Midbrain (tissue), 1 donor: ENCODE measurements around the gene FAM209B.
"Not testable (repeated sequence)": the region's sequence is repeated elsewhere in the genome, so short reads cannot be mapped to it uniquely, and the experiment has no call there.

ENCODE experiments used
- DNase-seq: peaks from one replicate; lab custom pipeline; 2025; lab: John Stamatoyannopoulos, UW

The FAM209B gene

GRCh38 chr20:56540415-56540814 is 7.4 kb downstream of the FAM209B start:
- DNase-seq: no peak

GRCh38 chr20:56542489-56543030 is 9.5 kb downstream of the FAM209B start:
- DNase-seq: no peak

GRCh38 chr20:56551571-56551970 is 18.5 kb downstream of the FAM209B start:
- no peak for DNase-seq

- DNase-seq: no peak
Measured at GRCh38 chr20:56552911-56553629, 20.0 kb downstream of the FAM209B start.

- peak; percentile 31 for DNase-seq
Measured at GRCh38 chr20:56554869-56555268, 21.8 kb downstream of the FAM209B start.

- DNase-seq: no peak
Measured at GRCh38 chr20:56558968-56559367, 25.9 kb downstream of the FAM209B start.

- DNase-seq: not testable (repeated sequence)
Measured at GRCh38 chr20:56564526-56564925, 31.5 kb downstream of the FAM209B start.

- DNase-seq: no peak
Measured at GRCh38 chr20:56565511-56565910, 32.5 kb downstream of the FAM209B start.

- DNase-seq: no peak
Measured at GRCh38 chr20:56566621-56567020, 33.6 kb downstream of the FAM209B start.

GRCh38 chr20:56570832-56571231 is 37.8 kb downstream of the FAM209B start:
- DNase-seq: no peak

GRCh38 chr20:56572172-56572571 is 39.1 kb downstream of the FAM209B start:
- no peak for DNase-seq

GRCh38 chr20:56573986-56574385 is 40.9 kb downstream of the FAM209B start:
- DNase-seq: no peak

- no peak for DNase-seq
Measured at GRCh38 chr20:56574531-56575142, 41.6 kb downstream of the FAM209B start.

GRCh38 chr20:56575157-56575556 is 42.1 kb downstream of the FAM209B start:
- no peak for DNase-seq

- DNase-seq: no peak
Measured at GRCh38 chr20:56575961-56576360, 42.9 kb downstream of the FAM209B start.

- no peak for DNase-seq
Measured at GRCh38 chr20:56579301-56579710, 46.3 kb downstream of the FAM209B start.

GRCh38 chr20:56580226-56580625 is 47.2 kb downstream of the FAM209B start:
- DNase-seq: no peak

- DNase-seq: no peak
Measured at GRCh38 chr20:56581701-56582100, 48.7 kb downstream of the FAM209B start.

GRCh38 chr20:56582542-56582941 is 49.5 kb downstream of the FAM209B start:
- no peak for DNase-seq

- no peak for DNase-seq
Measured at GRCh38 chr20:56584916-56585315, 51.9 kb downstream of the FAM209B start.
